RWPE2 (cell line): ENCODE data around the gene PIK3R1.

Source experiments
- ATAC-seq: fragments of 200-7000 bp; cut with Tn5 transposase; 3 replicates; pipeline ENCODE4 v1.9.1; 2021; ENCODE audit warnings: low read depth
- DNase-seq: peaks from one replicate; pipeline ENCODE4 v3.0.0-alpha.2; 2020; ENCODE audit warnings: low spot score
- H3K27ac ChIP-seq: fragments of 450-650 bp; 2 replicates; pipeline ENCODE4 v1.5.1; 2017; ENCODE audit warnings: mild to moderate bottlenecking; ENCODE audit not compliant: poor library complexity, severe bottlenecking
- H3K27me3 ChIP-seq: fragments of 250-450 bp; sonication (Bioruptor Pico); 2 replicates; pipeline ENCODE4 v1.5.1; 2021; ENCODE audit warnings: mild to moderate bottlenecking, moderate library complexity; ENCODE audit not compliant: insufficient read depth, poor library complexity, severe bottlenecking
- H3K36me3 ChIP-seq: fragments of 250-450 bp; sonication (Bioruptor Pico); 2 replicates; pipeline ENCODE4 v1.5.1; 2020; ENCODE audit warnings: low read depth, mild to moderate bottlenecking, moderate library complexity
- H3K4me1 ChIP-seq: fragments of 250-450 bp; sonication (Bioruptor Pico); 2 replicates; pipeline ENCODE4 v1.5.1; 2021; ENCODE audit warnings: mild to moderate bottlenecking, moderate library complexity; ENCODE audit not compliant: insufficient read depth, poor library complexity, severe bottlenecking
- H3K4me3 ChIP-seq: fragments of 250-450 bp; sonication (Bioruptor Pico); 2 replicates; pipeline ENCODE4 v1.5.1; 2021; ENCODE audit warnings: mild to moderate bottlenecking, moderate library complexity; ENCODE audit not compliant: severe bottlenecking
- H3K9me3 ChIP-seq: fragments of 250-450 bp; sonication (Bioruptor Pico); 2 replicates; pipeline ENCODE4 v1.5.1; 2021; ENCODE audit warnings: mild to moderate bottlenecking, moderate library complexity; ENCODE audit not compliant: severe bottlenecking
- CTCF ChIP-seq: fragments of 450-650 bp; IDR thresholded peaks from one replicate; pipeline ENCODE4 v1.5.1; 2017; ENCODE audit warnings: mild to moderate bottlenecking, moderate library complexity; ENCODE audit not compliant: poor library complexity, severe bottlenecking

The PIK3R1 gene

DNA sequence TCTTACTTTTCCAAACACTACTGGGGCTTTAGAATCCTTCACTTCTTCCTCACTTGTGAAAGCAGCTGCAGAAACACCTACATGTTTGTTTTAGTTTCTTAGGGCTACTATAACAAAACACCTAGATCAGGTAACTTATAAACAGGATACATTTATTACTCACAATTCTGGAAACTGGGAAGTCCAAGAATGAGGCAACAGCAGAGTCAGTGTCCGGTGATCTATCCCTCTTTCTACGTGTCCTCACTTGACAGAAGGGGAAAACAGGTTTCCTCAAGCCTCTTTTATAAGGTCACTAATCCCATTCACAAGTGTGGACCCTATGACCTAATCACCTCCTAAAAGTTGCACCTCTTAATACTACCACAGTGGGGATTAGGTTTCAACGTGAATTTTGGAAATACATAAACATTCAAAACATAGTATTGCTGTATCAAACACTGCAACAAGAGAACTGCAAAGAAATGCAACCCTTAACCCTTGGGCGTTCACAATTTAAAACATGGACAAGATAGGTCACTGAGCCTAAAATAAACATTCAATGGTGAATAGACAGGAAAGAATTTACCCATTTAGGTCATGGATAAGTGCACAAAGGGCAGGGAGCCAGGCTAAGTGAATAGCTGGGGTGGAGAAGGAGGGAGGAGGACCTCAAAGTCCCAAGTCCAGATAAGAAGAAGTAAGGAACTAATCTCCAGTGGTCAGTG, 104.3 kb downstream of the PIK3R1 start:
- TF ChIP-seq CTCF: no peak
- Histone ChIP-seq H3K27me3 (no peaks in the 10 kb centered on the region), H3K27ac (peak overlapping the region; percentile 76), H3K9me3 (no peaks in the 10 kb centered on the region), H3K36me3 (no peaks in the 10 kb centered on the region), H3K4me3 (no peak overlapping the region), H3K4me1 (peaks cover 19% of the 10 kb centered on the region)
- ATAC-seq: peak; percentile 88
- no peak for DNase-seq

- Histone ChIP-seq H3K36me3 (no peaks in the 10 kb centered on the region), H3K27ac (peak overlapping the region; percentile 76), H3K4me1 (peaks cover 19% of the 10 kb centered on the region), H3K4me3 (no peak overlapping the region), H3K27me3 (no peaks in the 10 kb centered on the region), H3K9me3 (no peaks in the 10 kb centered on the region)
- TF ChIP-seq CTCF: no peak
- no peak for ATAC-seq
- DNase-seq: no peak
These were observed 104.9 kb downstream of the PIK3R1 start for GRCh38 chr5:68320413-68320986.

DNA sequence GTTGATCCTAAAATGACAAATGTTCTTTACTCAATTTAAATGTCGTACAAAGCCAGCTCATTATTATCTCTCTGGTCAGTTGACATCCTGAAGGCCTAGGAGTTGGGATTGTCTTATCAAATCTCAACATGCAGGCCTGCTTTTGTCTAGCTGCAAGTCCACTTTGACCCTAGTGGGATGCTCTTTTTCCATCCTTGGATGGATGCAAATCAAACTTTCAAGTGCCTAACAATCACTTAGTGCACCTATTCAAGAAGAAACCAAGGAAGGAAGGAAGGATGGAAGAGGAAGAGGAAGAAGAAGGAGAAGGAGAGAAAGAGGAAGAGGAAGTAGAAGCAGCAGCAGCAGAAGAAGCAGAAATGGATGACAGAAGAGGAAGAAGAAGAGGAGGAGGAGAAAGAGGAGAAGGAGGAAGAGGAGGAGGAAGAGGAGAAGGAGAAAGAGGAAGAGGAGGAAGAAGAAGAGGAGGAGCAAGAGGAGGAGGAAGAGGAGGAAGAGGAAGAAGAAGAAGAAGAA, 109.6 kb downstream of the PIK3R1 start:
- no peak for DNase-seq
- no peak for TF ChIP-seq CTCF
- no peak for ATAC-seq

DNA sequence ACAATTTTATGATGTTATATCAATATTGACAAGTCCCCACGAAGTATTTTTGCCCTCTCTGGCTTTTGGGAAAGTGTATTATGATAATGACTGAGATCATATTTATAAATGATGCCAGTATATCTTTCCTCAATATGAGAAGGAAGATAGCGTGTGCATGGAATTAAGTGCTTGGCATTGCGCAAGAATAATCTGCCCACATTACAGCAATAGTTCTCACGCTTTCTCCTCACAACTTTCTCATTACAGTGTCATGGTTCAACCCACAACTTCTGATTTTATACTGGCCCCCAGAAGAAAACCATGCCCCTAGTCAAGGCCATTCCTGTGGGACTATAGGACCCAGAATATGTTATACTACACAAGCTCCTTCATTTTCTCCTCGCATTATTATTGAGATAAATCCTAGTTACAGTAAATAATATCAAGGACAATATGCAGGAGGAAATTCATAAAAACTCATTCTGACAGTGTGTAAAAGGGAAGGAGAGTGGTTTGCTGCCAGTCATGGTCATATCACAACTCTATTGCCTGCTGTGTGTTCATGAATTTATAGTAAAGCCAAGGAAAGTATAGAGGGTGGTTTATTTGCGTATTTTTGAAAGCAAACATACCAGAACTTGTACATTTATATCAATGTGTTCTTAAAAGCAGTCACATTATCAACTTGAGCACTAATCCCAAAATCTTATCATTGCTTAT, 114.1 kb downstream of the PIK3R1 start:
- DNase-seq (no peak), ATAC-seq (no peak)
- H3K36me3 ChIP-seq: no peaks in the 10 kb centered on the region
- H3K9me3 ChIP-seq: no peaks in the 10 kb centered on the region
- no peak overlapping the region for H3K27ac ChIP-seq
- H3K4me1 ChIP-seq: peaks cover 38% of the 10 kb centered on the region
- no peak overlapping the region for H3K4me3 ChIP-seq
- no peak for TF ChIP-seq CTCF
- H3K27me3 ChIP-seq: no peaks in the 10 kb centered on the region

More for the DNA sequence above, 109.6 kb downstream of the PIK3R1 start:
- no peak overlapping the region for H3K27ac ChIP-seq
- H3K36me3 ChIP-seq: no peaks in the 10 kb centered on the region
- peaks cover 5% of the 10 kb centered on the region for H3K4me1 ChIP-seq
- H3K4me3 ChIP-seq: no peak overlapping the region
- H3K9me3 ChIP-seq: no peaks in the 10 kb centered on the region
- no peaks in the 10 kb centered on the region for H3K27me3 ChIP-seq
